ENCODE measurements around the gene NEBL. TPM values are rescaled to one million over a fixed set of nuclear protein-coding genes. Genes with fewer than 3 reads are reported as not detected.

NEBL gene
- total RNA-seq, 1 experiment from 2014 or later, result 16.6 TPM

DNA sequence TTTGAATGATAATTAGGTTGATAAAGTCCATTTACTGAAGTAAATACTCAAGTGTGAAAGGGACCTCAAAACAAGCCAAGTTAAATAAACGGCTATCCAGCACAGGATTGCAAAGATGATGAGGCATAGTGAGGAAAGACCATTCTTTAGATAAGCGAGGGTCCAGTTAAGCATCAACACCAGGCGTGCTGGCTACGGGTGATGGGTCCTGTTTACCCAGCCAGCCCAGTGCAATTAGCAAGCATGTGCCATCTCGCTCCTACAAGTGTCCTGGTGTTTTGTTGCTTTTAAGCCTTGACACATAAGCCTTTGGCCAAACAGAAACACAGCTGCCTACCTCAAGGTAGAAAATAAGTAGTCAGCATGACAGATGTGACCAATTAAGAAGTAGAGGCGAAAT, 7.1 kb downstream of the NEBL start:
- no peak for ATAC-seq
- Histone ChIP-seq H3K9me3 (ENCODE audit: control insufficient read depth in 1 of 2, insufficient read depth in 1 of 2, low read depth in 1 of 2, low read length in 2 of 2) (no peaks in the 10 kb centered on the region), H4K20me1 (ENCODE audit: insufficient read depth) (no peaks in the 10 kb centered on the region), H3K9me2 (ENCODE audit: insufficient read depth) (no peaks in the 10 kb centered on the region), H3K4me1 (ENCODE audit: control insufficient read depth in 1 of 2, insufficient read depth in 2 of 2, low read length in 2 of 2) (no peaks in the 10 kb centered on the region), H3K27me3 (ENCODE audit: insufficient read depth, low read length) (no peaks in the 10 kb centered on the region), H3K4me2 (ENCODE audit: low read length) (no peak overlapping the region), H3K27ac (ENCODE audit: low read depth, low read length) (no peak overlapping the region), H3K79me2 (ENCODE audit: insufficient read depth, low read length) (no peaks in the 10 kb centered on the region), H2AFZ (ENCODE audit: low read depth, low read length, poor library complexity, severe bottlenecking) (no peak overlapping the region), H3K9ac (ENCODE audit: low read length) (no peak overlapping the region), H3K36me3 (ENCODE audit: control insufficient read depth in 1 of 2, insufficient read depth in 2 of 2, low read length in 2 of 2) (no peaks in the 10 kb centered on the region), H3K4me3 (replicated peaks in 1 of 2; ENCODE audit: low read depth in 1 of 2, low read length in 2 of 2) (no peak overlapping the region)
- intact Hi-C loops (cut with micrococcal nuclease), result no loop called here
- POLR2A ChIA-PET, result no interaction called here
- BruUV-seq (replicated peaks), result no TSS peak
- RAD21 ChIA-PET (ENCODE audit: low non-redundant PET in 1 of 2, low total read pairs in 2 of 2, uncharacterized antibody in 2 of 2, unreplicated experiment in 2 of 2), result no interaction called here
- TF ChIP-seq ATF3 (IDR thresholded peaks at IDR 0.05) (no peak), CEBPB (IDR thresholded peaks at IDR 0.05; ENCODE audit: low read depth) (no peak)
- CTCF ChIA-PET, result no interaction called here
- DNase-seq (ENCODE audit: low read depth, low spot score), result no peak

DNA sequence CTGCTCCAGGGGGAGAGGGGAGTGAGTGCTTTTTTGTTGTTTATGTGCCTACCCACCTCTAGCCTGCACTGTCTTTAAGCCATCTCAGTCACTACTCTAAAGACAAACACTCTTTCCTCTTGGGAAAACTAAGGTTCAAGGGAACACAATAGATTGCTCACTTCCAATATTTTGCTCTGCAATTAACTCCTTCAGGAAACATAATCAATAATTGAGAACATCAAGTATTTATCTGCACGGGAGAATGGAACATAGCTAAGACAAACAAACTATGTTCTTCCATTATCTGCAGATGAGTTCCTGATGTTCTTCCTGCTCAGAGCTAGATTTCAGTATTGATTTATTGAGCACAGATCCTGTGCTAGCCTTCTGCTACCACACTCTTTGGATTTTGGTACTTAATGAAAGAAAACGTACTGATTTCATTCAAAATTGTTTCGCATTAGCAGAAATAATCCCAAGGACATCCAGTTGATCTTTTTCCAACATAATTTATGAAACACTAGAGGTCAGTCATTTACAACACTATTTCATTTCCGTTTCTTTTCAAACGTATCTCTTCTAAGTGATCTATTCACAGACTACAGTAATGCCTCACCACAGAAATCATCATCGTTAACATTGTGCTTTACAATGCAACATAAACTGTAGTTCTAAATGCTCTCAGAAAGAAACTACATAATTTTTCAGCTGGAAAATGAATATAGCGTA, 8.3 kb downstream of the NEBL start:
- CTCF ChIA-PET, result no interaction called here
- Histone ChIP-seq H3K9ac (ENCODE audit: low read length) (no peak overlapping the region), H2AFZ (ENCODE audit: low read depth, low read length, poor library complexity, severe bottlenecking) (no peak overlapping the region), H3K36me3 (ENCODE audit: control insufficient read depth in 1 of 2, insufficient read depth in 2 of 2, low read length in 2 of 2) (no peaks in the 10 kb centered on the region), H3K9me2 (ENCODE audit: insufficient read depth) (no peaks in the 10 kb centered on the region), H3K4me2 (ENCODE audit: low read length) (no peak overlapping the region), H3K9me3 (ENCODE audit: control insufficient read depth in 1 of 2, insufficient read depth in 1 of 2, low read depth in 1 of 2, low read length in 2 of 2) (no peaks in the 10 kb centered on the region), H3K27ac (ENCODE audit: low read depth, low read length) (no peak overlapping the region), H4K20me1 (ENCODE audit: insufficient read depth) (no peaks in the 10 kb centered on the region), H3K27me3 (ENCODE audit: insufficient read depth, low read length) (no peaks in the 10 kb centered on the region), H3K4me1 (ENCODE audit: control insufficient read depth in 1 of 2, insufficient read depth in 2 of 2, low read length in 2 of 2) (no peaks in the 10 kb centered on the region), H3K4me3 (replicated peaks in 1 of 2; ENCODE audit: low read depth in 1 of 2, low read length in 2 of 2) (no peak overlapping the region), H3K79me2 (ENCODE audit: insufficient read depth, low read length) (no peaks in the 10 kb centered on the region)
- no TSS peak for BruUV-seq (replicated peaks)
- intact Hi-C loops (cut with micrococcal nuclease), result no loop called here
- ATAC-seq (no peak), DNase-seq (ENCODE audit: low read depth, low spot score) (no peak)
- RAD21 ChIA-PET (ENCODE audit: low non-redundant PET in 1 of 2, low total read pairs in 2 of 2, uncharacterized antibody in 2 of 2, unreplicated experiment in 2 of 2), result no interaction called here
- POLR2A ChIA-PET, result no interaction called here
- TF ChIP-seq POLR2A (IDR thresholded peaks at IDR 0.05; ENCODE audit: borderline replicate concordance, extremely low read depth, insufficient read depth, insufficient read length) (no peak), POLR2AphosphoS5 (IDR thresholded peaks at IDR 0.05; ENCODE audit: low read depth, low read length) (no peak), CEBPB (IDR thresholded peaks at IDR 0.05; ENCODE audit: low read depth) (no peak), FOSL1 (IDR thresholded peaks at IDR 0.05; ENCODE audit: low read depth) (no peak), YY1 (IDR thresholded peaks at IDR 0.05; ENCODE audit: extremely low read depth, insufficient replicate concordance, low read depth, low read length) (no peak), TCF7L2 (IDR thresholded peaks at IDR 0.05; ENCODE audit: borderline replicate concordance, extremely low read depth, insufficient read depth, insufficient read length) (no peak), ZBTB33 (IDR thresholded peaks at IDR 0.05; ENCODE audit: extremely low read depth, insufficient replicate concordance, low read length) (no peak), JUND (IDR thresholded peaks at IDR 0.05) (no peak), EZH2 (IDR thresholded peaks at IDR 0.05) (no peak), EZH2phosphoT487 (IDR thresholded peaks at IDR 0.05; ENCODE audit: borderline replicate concordance) (no peak), REST (IDR thresholded peaks at IDR 0.05; ENCODE audit: low read depth) (no peak), MAX (IDR thresholded peaks at IDR 0.05) (no peak), SRF (IDR thresholded peaks at IDR 0.05; ENCODE audit: low read depth) (no peak), ZNF274 (IDR thresholded peaks at IDR 0.05; ENCODE audit: low read depth, low read length) (no peak)

Measured in HCT116 (cell line).